HG03175 (cell line): ENCODE data around the gene MORN2.
A peak's percentile ranks its signal among the peaks of the same experiment; 100 is the strongest.

Experiments
- ATAC-seq: cut with Tn5 transposase; IDR thresholded peaks from one replicate; pipeline ENCODE4 v1.9.1; 2021; ENCODE audit warnings: mild to moderate bottlenecking, moderate library complexity; ENCODE audit not compliant: unreplicated experiment

Gene MORN2

DNA sequence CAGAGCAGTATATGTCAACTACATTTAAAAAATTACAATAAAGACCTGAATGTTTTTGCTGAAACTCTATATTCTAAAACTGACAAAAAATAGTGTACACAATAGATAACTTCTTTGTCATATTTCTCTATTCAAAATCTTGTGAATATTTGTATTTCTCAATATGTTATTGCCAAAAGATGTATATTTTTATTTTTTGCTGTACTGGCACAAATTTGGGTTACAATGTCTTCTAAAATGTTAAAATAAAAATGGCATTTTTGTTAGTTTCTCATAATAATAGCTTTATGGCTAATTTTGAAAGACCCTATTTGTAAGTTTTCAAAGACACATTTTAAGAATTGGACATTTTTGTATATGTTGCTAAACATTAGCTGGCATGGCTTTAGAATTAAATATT lies 13.3 kb downstream of the MORN2 start:
- no peak for ATAC-seq

DNA sequence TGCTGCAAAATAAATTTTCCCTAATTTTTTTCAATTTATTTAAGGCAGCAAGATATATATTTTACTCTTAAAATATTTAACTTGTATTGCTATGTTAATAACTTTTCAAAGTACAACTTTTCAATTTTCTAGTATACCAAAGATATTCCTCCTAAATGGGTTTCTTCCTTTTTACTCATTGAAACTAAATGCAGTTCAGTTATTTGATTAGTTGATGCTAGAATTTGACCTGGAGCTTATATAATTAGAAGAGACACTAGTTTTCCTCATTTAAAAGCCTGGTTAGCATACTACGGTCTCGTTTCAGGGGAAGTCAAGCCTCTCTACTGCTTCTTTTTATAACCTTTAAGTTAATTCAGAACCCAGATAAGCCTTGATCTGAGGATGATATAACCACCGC lies 13.8 kb downstream of the MORN2 start, which contains the start of gene ARHGEF33:
ARHGEF33 (plus strand) TSS at position 301 of the 400 bp plus-strand sequence. CDS start 29,573 bp downstream, outside the sequence.
- no peak for ATAC-seq

DNA sequence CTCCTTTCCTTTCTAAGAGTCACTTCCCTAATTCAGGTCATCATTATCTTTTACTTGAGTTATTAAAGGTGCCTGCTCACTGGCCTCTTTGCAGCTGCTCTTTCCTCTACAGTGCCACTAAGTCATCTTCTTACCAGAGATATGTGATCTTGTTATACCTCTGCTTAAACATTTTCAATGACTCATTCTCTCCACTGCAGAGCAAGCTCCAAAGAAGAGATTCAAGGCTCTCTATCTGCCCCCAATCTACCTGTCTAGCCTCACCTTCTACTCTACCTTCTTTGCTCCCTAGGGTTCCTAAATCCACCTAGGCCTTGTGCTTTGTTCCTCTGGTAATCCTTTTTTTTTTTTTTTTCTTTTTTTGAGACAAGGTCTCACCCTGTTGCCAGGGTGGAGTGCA lies 17.0 kb downstream of the MORN2 start:
- ATAC-seq, result no peak

DNA sequence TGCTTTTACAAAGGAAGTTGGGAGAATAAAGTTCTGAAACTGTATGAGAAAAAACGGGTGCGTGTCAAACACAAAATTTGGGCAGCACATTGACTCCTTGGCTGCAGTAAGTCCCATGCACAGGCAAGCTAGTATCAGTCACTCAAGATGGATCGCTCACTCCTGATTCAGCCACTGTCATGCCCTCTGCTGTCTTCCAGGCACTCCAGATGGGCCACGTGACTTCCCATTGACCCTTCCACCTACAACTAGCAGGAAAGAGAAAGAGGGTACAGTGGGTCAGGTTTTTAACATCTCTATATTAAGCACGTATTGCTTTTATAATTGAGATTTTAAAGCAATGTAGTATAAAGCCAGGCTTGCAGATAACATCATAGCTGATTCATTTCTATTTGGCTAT lies 22.5 kb downstream of the MORN2 start:
- ATAC-seq, result no peak

DNA sequence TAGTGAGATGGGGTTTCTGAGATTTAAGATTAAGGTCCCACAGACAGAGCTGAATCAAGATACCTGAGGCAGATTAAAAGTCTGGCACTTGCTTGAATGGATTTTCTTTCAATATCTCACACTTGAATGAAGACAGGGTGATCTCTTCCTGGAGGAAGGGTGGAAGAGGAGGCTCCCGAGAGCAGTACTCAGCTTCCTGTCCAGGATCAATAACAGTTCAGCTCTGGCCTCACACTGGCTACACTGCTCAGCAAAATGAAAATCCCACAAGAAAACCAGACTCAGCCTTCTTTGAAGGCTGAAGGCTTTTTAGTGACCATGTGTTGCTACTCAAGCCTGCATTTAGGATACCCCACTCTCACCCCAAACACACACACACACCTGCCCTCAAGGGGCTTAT lies 24.9 kb downstream of the MORN2 start:
- no peak for ATAC-seq

DNA sequence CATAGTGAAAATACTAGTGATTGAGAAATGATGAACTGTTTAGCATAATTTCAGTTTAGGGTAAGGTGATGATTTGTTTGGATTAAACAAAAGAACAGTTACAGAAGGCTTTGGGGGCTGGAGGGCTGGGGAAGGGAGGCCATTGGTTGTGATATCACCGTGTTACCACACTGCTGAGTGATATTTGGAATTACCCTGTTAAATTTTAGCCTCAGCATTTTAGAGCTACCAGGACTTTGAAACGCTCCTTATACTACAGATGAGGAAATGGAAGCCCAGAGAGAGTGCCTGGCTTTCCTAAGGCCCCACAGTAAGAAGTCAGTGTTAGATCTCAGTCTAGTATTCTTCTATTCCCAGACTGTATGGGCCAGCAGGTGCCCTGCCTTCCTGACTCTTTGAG lies 29.5 kb downstream of the MORN2 start:
- ATAC-seq, result no peak

DNA sequence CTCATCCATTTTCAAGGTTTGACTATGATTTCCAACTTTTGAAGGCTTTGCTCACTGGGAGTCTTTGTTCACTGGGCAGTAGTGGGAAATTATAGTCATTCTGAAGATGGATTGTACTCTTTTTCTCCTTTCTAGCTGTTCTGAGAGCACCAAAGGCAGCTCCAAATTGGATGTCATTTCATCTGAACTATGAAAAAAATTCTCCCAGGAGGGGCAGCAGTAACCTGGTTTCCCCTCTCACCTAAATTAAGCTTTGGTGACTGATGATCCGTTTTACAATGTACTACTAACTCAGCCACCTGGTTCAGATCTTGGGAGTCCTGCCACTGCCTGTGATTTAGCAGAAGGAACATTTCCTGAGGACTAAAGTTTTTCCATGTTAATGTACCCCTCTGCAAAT lies 31.5 kb downstream of the MORN2 start:
- no peak for ATAC-seq

DNA sequence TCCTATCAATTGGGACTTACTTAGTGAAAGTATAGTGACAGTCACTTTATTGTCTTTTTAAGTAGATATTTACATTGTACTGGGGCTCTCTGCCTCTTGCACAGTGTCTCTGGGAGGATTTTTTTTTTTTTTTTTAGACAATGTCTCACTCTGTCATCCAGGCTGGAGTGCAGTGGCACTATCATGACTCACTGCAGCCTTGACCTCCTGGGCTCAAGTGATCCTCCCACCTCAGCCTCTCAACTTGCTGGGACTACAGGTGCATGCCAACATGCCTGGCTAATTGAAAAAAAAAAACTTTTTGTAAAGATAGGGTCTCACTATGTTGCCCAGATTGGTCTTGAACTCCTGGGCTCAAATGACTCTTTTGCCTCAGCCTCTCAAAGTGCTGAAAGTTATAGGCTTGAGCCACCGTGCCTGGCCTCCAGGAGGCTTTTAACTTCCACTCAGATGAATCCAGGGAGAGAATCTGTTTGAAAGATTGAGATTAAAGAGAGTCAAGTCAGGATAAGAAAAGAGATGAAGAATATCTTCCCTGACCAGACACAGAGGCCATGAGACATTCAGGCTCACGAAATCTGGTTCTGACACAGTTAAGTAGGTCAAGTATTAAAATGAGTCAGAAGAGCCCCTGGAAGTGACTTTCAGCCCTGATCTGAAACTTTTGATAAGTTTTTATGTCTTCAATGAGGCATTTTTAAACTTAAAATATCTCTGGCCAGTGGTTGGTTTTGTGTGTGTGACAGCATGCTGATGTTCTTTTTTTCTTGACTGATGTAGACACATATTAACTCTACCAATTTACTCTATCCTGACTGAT lies 32.2 kb downstream of the MORN2 start:
- peak; percentile 86 for ATAC-seq

DNA sequence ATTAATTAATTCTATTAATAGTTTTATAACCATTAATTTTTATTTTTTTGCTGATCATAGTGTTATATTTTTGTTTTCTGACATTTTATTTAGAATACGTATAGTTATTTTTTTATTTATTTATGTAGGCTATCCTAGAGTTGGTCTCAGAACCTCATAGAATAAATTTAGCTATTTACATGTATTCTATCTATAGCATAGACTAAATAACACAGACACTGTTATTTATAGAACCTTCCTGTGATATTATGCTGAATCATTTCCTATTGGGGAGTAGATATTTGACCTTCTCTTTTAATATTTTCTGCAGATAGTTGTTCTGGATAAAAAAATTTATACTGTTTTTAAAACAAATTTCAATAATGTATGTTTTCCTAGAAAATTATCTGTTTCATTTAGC lies 34.1 kb downstream of the MORN2 start:
- no peak for ATAC-seq

DNA sequence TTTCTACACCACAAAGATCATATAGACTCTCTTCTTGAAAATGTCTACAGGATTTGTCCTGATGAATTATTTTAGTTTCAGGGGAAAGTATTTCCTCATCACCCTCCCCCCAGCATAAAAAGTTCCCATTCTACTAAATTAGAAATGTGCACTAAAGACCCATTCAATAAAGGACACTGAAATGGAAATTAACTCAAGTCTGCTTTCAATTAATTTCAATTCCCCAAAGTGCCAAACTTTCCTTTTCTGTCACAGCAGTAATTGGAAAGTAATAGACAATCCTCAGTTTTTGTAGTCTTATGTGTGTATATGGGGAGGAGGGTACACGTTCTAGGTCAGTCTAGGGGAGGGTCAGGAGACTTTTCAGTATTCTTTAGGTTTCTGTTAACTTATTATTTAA lies 35.4 kb downstream of the MORN2 start:
- ATAC-seq, result no peak

DNA sequence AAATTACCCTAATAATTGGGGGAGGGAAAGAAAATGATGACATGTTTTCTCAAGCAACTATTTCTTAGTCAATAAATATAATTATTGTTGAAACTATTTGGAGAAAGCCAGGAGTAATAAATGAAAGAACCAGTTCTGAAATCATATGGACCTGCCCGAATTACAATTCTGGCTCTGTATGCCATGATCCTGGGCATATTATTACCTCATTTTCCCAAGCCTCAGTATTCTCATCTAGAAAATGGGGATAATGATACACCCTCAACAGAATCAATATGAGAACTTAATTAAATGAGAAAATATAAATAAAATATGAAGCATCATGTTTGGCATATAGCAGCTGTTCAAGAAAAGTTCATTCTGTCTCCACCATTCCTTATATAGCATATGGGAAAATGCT lies 36.8 kb downstream of the MORN2 start:
- no peak for ATAC-seq

DNA sequence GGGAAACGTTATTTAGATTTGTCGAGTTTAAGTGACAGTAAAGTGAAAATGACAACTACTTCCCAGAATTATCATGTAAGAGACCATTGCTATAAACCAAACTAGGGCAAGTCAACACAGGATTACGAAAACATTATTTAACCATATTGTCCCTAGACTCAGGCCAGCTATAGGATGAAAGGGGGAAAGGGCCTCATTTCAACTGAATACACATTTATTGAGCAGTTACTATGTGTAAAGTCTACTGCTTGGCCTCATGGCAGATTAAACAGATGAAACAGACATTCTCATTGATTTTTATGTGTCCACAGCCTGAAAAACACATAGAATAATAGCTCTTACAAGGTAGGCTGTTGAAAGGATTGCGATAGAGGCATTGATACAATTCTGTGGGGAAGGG lies 46.6 kb downstream of the MORN2 start:
- ATAC-seq, result no peak

DNA sequence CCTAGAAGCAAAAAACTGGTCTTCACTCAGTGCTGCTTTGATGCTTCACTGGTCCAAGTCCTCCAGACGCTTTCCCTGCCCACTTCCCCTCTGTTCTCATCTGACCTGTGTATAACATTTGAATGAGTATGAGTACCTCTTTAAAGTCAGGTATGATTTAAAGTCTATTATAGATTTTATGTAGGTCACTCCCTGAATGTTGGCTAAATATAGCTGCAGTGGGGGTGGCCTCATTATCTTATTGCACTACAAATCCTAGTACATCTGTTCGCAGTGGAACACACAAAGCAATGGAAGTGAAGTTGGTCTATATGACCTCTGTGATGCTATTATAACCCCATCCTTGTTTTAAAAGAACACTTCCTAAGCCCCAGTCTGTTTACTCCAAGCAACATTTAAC lies 47.1 kb downstream of the MORN2 start:
- no peak for ATAC-seq

DNA sequence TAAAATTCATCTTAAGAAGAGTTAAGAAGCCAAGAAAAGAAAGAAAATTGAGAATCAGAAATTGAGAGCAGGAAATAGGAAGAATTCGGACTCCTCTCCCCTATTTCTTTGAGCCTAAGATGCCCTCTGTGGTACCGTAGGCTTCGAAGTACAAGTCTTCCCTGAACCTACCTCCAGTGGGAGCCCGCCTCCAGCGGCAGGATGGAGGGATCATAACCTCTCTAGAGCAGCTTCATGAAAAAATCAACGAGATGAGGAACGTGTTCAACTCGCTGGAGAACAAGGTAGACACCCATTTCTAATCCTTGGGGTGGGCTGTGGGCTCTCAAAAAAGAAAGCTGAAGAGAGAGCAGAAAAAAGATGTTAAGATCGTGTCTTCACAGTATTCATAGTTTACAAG lies 50.2 kb downstream of the MORN2 start:
- no peak for ATAC-seq

DNA sequence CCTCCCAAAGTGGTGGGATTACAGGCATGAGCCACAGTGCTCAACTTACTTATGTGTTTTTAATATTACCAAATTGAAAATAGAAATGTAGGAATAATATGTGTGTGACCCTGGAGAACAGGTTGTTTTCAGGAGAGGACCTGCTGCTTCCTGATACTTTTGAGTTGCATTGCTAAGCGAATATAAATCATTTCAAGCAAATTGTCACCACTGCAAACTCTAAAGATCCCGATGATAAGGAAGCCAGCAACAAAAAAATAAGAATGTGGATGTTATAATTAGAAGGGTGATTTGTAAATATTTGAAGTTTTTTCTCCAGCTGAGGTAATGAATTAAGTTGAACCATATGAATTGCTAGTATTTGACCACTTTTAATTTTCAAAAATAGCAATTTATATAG lies 54.8 kb downstream of the MORN2 start:
- ATAC-seq, result no peak
